ENCODE data around the gene TGOLN2.
"Not testable (repeated sequence)": the region's sequence is repeated elsewhere in the genome, so short reads cannot be mapped to it uniquely, and the experiment has no call there.

DNA sequence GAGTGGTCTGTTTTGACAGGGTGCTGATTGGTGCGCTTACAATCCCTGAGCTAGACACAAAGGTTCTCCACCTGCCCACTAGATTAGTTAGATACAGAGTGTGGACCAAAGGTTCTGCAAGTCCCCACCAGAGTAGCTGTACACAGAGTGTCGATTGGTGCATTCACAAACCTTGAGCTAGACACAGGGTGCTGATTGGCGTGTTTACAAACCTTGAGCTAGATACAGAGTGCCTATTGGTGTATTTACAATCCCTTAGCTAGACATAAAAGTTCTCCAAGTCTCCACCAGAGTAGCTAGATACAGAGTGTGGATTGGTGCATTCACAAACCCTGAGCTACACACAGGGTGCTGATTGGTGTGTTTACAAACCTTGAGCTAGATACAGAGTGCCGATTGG lies 6.1 kb upstream of the TGOLN2 start:
- not testable (repeated sequence) for TF ChIP-seq CTCF, POLR2A, POLR2AphosphoS5 (IDR thresholded peaks at IDR 0.05)

All from prostate gland (tissue), 2 donors.